Measurements from ENCODE around the gene SKIC8.
"Not testable (repeated sequence)": the region's sequence is repeated elsewhere in the genome, so short reads cannot be mapped to it uniquely, and the experiment has no call there.

The SKIC8 gene

DNA sequence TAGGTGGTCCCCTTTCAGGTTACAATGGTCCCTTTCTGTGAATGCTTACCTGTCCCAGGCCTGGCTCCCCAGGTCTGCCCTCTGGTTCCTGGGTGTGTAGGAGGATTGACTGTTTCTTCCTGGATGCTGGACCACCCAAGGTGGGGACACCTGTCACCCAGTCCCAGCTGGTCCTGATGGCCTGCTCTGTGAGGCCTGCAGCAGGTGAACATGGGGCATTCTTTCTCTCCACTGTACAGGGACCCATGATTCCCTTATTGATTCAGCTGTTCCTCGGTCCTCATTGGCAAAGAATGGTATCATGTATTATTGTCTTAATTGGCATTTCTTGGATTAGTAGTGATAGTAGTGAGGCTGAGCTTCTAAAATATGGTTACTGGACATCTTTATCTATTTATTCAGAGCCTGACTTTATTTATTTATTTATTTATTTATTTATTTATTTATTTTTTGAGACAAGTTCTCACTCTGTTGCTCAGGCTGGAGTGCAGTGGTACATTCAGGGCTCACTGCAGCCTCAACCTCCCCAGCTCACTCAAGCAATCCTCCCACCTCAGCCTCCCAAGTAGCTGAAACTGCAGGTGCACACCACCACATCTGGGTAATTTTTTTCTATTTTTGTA, 43.9 kb downstream of the SKIC8 start:
- DNase-seq (ENCODE audit: low read depth): no peak

DNA sequence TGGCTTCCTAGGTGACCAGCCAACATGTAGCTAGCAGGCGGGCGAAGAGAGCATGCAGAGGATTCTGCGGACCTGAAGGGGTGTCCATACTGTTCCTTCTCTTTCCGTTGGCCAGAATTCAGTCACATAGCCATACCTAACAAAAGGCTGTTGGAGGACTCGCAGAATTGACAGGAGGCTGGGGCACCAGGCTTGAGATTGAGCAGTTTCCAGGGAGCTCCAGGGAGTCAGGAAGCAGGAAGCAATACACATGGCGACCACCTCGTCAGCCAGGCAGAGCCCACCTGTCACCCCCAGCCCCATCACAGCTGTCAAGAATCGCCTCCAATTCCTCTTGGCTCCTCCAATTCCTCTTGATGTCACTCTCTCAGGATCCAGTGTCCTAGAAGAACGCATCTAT, 48.3 kb downstream of the SKIC8 start:
- no peak for DNase-seq (ENCODE audit: low read depth)

DNA sequence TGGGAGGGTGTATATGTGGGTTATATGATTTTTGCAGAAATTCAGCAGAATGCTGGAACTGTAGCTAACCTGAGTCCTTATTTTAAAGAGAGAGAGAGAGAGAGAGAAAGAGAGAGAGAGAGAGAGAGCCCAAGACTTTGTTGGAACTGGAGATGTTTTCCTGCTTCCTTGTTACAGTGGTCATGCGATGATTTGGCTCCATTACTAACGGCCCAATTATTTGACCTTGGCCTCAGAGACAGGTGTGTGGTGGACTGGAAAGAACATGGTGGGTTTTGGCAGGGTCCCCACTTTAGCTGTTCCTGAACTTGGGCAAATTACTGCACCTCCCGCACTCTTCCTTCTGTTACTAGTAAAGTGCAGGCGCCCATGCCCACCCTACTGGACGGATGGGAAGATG, 50.3 kb downstream of the SKIC8 start:
- no peak for DNase-seq (ENCODE audit: low read depth)

DNA sequence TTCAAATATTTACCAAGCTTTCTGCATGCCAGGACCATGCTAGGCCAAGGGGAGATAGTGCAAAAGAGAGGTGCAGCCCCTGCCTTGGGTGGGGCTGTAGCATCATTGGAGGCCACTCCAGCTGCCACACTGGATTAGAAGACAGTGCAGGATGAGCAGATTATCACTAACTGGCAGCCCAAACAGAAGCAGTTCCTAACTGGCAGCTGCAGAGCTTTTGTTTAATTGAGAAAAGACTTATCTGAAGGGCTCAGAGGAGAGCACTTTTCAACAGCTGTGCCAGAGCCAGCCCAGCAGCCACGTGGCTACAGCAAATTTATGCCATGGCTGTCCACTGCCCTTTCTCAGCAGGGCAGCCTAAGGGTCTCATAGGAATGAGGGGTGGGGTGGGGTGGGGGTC, 51.5 kb downstream of the SKIC8 start:
- DNase-seq (ENCODE audit: low read depth): no peak

DNA sequence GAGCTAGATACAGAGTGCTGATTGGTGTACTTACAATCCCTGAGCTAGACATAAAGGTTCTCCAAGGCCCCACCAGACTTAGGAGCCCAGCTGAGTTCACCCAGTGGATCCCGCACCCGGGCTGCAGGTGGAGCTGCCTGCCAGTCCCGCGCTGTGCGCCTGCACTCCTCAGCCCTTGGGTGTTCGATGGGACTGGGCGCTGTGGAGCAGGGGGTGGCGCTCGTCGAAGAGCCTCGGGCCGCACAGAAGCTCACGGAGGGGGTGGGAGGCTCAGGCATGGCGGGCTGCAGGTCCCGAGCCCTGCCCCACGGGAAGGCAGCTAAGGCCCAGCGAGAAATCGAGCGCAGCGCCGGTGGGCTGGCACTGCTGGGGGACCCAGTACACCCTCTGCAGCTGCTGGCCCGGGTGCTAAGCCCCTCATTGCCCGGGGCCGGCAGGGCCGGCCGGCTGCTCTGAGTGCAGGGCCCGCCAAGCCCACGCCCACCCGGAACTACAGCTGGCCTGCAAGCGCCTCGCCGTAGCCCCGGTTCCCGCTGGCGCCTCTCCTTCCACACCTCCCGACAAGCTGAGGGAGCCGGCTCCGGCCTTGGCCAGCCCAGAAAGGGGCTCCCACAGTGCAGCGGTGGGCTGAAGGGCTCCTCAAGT, 53.3 kb downstream of the SKIC8 start:
- not testable (repeated sequence) for DNase-seq (ENCODE audit: low read depth)

DNA sequence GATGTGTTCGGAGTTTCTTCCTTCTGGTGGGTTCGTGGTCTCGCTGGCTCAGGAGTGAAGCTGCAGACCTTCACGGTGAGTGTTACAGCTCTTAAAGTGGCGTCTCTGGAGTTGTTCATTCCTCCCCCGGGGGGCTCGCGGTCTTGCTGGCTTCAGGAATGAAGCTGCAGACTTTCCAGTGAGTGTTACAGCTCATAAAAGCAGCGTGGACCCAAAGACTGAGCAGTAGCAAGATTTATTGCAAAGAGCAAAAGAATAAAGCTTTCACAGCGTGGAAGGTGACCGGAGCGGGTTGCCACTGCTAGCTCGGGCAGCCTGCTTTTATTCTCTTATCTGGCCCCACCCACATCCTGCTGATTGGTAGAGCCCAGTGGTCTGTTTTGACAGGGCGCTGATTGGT, 54.0 kb downstream of the SKIC8 start:
- not testable (repeated sequence) for DNase-seq (ENCODE audit: low read depth)

DNA sequence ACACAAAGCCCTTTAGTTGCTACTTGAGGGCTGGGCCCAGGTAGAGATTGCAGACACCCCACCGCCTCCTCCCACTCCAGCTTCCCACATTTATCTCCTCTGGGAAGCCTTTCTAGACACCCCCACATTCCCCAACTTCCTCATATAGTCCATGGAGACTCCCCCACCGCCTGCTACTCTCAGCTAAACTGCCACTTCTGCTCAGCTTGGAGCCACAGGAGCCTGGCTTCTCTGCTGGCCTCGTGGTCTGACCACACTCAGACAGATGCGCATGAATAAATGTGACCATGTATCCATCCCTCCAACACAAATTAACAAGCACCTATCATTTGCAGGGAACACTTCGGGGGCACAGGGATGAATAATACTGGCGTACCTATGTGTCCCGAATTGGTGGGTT, 54.5 kb downstream of the SKIC8 start:
- no peak for DNase-seq (ENCODE audit: low read depth)

DNA sequence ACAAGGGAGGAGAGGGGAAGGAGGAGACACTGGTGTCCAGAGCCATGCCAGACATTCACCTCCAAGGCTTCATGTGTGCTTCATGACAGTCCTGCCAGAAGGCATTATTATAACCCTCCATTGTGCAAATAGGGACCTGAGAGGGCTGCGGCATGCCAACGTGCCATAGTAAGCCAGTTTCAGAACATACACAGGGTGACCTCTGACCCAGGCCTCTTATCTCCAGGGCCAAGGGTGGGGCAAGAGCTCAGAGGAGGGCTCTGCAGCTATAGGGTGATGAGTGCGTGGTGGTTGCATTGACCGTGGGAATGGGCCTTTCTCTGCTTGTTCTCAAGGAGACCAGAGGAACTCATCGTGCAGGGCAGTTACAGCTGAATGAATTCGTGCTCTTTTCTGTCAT, 55.3 kb downstream of the SKIC8 start:
- no peak for DNase-seq (ENCODE audit: low read depth)

DNA sequence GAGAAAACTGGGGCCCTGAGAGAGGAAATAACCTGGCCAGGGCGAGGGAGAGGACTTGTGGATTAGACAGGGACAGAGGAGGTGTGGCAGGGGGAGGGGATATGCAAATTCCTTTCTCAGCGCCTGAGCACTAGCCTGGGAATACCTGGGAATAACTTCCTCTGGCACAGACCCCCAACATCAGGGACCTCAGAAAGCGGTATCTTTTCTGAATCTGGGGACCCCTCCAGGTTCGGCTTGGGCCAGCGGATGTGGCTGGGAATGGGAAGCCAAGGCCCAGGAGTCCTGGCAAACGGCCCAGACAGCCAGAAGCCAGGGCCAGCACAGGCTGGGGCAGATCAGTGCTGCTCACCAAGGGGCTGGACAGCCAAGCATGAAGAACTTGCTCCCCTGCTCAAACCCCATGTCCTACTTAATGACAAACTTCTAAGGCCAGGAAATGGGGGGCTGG, 55.9 kb downstream of the SKIC8 start:
- DNase-seq (ENCODE audit: low read depth): no peak

DNA sequence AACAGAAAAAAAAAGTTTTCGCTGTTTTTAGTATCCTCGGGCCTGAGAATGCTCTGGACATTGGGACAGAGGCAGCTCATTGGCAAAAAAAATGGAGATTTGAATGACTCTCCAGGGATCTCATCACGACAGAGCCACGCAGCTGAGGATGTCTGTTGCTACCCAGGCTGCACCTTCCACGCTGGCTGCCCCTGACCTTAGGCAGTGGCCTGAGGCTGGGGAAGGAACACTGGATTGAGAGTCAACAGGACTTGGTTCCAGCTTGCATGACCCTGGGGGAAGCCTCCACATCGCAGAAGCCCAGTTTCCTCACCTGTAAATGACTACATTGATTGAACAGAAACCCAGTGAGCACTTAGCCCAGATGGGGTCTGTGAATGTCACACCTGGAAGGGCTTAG, 56.4 kb downstream of the SKIC8 start:
- DNase-seq (ENCODE audit: low read depth): no peak

DNA sequence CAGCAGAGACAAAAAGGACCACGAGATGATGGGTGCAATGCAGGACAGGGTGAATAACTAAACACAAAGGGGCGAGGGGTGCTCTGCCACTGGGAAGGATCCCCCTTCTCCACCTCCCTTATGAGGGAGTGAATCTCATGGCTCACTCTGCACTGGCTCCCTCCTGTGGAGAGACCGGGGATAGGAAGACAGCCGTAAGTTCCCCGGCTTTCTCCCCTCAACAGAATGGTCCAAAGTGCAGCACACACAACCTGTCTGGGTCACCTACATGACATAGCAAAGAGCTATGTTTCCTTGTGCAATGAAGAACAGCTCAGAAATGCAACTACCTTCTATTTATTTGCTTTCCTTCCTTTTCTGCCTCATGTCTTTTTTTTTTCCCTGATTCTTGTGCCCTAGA, 57.3 kb downstream of the SKIC8 start:
- DNase-seq (ENCODE audit: low read depth): no peak

DNA sequence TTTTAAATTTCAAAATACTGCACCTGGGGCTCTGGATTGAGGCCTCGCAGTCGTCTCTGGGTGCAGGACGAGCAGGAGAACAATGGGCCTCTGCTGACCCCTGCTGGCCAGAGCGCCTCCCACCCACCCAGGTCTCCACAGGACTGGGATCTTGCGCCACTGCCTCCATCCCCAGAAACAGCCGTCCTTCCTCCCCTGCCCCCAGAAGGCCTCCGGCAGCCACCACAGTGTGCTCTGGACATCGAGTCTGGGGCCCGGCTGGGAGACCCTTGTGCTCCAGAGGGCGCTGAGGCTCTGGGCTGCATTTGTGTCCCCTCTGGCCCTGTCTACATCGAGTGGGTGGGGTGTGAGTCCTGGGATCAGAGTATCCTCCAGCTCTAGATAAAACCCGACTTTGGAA, 58.4 kb downstream of the SKIC8 start:
- peak; percentile 84 for DNase-seq (ENCODE audit: low read depth)

DNA sequence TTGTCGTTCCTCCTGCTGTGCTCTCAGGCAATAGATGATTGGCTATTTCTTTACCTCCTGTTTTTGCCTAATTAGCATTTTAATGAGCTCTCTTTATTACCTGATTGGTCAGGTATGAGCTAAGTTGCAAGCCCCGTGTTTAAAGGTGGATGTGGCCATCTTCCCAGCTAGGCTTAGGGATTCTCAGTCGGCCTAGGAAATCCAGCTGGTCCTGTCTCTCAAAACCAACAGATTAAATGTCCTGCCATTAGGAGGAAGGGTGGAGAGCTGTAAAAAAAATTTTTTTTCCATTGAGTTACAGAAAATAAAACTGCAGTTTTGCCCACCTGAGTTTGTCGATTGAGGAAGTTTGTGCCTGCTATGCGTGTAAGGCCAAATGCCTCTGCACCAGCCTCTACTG, 59.6 kb downstream of the SKIC8 start:
- DNase-seq (ENCODE audit: low read depth): no peak

DNA sequence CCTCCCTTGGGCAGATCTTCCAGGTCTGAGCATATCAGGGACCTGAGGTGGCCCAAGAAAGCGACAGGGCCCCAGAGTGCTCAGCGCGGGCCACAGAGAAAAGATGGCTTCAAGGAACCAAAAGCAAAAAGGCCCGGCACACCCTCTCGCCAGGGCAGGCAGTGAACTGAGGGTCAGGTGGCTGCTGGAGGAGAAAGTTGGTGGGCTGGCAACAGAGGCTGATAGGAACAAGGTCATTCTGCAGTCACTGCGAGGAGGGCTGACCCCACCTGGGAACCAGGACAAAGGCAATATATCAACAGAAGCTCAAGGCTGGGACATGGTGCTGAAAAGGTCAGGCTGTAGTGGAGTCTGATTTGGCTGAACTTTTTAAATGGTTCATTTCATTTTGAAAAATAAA, 62.3 kb downstream of the SKIC8 start:
- DNase-seq (ENCODE audit: low read depth): no peak

DNA sequence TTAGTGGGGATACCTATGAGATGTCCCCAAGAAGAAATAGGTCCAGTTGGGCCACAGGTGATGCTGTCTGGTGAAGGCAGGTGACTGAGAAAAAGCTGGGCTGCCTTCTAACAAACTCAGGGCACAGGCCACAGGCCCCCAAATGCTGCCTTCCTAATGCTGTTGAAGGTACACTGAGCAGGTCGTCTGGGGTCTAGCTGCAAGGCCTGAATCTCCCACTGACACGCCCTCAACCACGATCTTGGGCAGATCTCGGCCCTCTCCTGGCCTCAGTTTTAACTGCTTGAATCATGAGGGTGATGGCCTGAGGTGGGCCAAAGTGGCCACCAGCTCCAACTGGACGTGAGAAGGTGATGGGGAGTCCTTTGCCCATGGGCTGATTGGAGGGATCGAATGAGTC, 62.9 kb downstream of the SKIC8 start:
- no peak for DNase-seq (ENCODE audit: low read depth)

DNA sequence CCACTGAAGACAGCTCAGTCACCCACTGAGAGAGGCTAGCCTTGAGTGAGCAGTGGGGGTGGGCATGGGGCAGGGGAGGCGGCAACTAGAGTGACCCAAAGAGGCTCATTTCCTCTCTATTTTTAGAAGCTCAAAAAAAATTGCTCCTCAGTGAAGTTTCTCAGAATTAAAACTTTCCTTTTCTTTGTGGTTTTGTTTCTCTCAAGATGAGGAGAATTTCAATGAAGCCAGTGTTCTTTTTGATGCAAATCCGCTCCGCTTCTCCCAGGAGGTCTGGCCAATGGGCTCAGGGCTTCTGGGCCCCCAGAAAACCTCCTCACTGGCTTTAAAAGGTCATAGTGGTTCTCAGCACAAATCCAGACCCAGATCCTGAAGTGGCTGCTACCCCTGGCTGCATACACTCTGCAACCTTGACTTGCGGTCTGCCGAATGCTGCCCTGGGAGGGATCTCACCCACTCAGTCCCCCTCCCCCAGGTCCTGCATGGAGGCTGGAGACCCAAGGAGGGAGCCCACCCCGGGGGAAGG, 64.8 kb downstream of the SKIC8 start, which contains the start of gene ACSBG1:
TSS of gene ACSBG1 (minus strand) at position 51 of the 526 bp plus-strand sequence. CDS start 64 bp downstream, outside the sequence.
- no peak for DNase-seq (ENCODE audit: low read depth)

DNA sequence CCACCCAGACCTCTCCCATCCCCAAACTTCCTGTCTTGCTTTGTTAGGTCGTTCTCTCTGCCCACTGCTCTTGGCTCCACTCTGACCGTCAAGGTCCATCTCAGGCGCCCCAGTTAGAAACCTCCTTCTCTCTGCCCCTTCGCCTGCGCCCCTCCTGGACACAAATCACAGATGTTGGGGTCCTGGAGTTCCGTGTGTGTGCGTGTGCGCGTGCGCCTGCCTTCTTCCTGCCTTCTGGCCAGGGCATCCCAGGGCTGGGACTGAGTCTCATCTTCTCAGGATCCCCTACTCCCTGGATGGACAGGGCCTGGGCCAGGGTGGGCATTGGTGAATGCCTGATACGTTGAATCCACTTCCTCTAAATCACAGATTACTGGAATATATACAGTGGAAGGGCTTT, 65.9 kb downstream of the SKIC8 start:
- DNase-seq (ENCODE audit: low read depth): no peak
